IMR-90 (cell line): ENCODE measurements around the gene PTP4A2.

ENCODE experiments used
- CEBPB ChIP-seq: IDR thresholded peaks from 2 replicates; pipeline ENCODE4 v1.6.1; 2012; ENCODE audit warnings: low read depth, low read length, improper control_type of control experiment
- CTCF ChIP-seq: conservative IDR thresholded peaks from 2 replicates; pipeline ENCODE4 v1.5.1; 2012; ENCODE audit warnings: mild to moderate bottlenecking, low read depth, low read length, improper control_type of control experiment
- FOS ChIP-seq: fragments of 150-350 bp; IDR thresholded peaks from 2 replicates; pipeline ENCODE4 v1.6.1; 2016; ENCODE audit warnings: low read depth, low read length
- MAFK ChIP-seq: IDR thresholded peaks from 2 replicates; pipeline ENCODE4 v1.6.1; 2012; ENCODE audit warnings: low read depth, low read length, improper control_type of control experiment
- POLR2A ChIP-seq: IDR thresholded peaks from 2 replicates; pipeline ENCODE4 v1.6.1; 2012; ENCODE audit warnings: mild to moderate bottlenecking, low read depth, low read length
- RAD21 ChIP-seq: IDR thresholded peaks from 2 replicates; pipeline ENCODE4 v1.6.1; 2012; ENCODE audit warnings: low read length, improper control_type of control experiment
- RCOR1 ChIP-seq: IDR thresholded peaks from 2 replicates; pipeline ENCODE4 v1.6.1; 2012; ENCODE audit warnings: mild to moderate bottlenecking, low read length, improper control_type of control experiment; ENCODE audit not compliant: insufficient replicate concordance

GRCh38 chr1:31984419-31985347 lies 46.5 kb upstream of the PTP4A2 start:
- no peak for TF ChIP-seq RCOR1
- TF ChIP-seq POLR2A, result no peak
- TF ChIP-seq CTCF, result no peak
- TF ChIP-seq CEBPB, result no peak
- no peak for TF ChIP-seq RAD21
- TF ChIP-seq FOS, result no peak
- no peak for TF ChIP-seq MAFK
